Adrenal gland (tissue), 5 donors: ENCODE measurements around the gene CRX.

Source experiments
- POLR2A ChIP-seq, 2 donors: fragments of 450-650 bp; IDR thresholded peaks; one replicate each; pipeline ENCODE4 v1.6.1; 2017; ENCODE audit warnings: antibody characterized with exemption in 2 of 2, mild to moderate bottlenecking in 2 of 2, moderate library complexity in 1 of 2
- TF ChIP-seq, protein P1 (sequence below), 6 experiments: fragments of 450-650 bp in 4 of 6; fragments of 200-600 bp in 2 of 6; sonication (generic) in 1 of 6; IDR thresholded peaks; 1 replicate in 5 of 6; 2 replicates in 1 of 6; pipeline versions ENCODE4 v1.5.1 to v1.8.0; 2016 to 2021; ENCODE audit warnings: antibody characterized with exemption in 6 of 6, mild to moderate bottlenecking in 2 of 6, moderate library complexity in 1 of 6
- donor health status: DM: no; HTN: no; CAD: no.

DNA sequence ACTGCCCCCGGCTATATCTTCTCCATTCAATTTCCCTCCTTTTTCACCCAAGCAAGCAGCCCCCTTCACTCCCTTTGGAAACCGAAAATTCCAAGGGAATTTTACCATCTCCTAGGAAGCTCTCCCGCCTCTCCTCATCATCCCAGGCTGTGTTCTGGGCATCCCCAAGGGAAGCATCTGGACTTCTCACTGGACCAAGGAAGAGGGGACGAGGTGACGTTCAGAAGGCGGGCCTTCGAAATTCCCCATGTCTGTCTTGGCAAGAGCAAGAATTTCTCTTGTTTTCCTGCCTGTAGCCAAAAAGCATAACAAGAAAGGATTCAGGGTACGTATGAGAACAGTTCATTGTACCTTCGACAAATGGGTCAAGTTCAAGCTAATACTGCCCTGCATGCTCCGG, 43.4 kb downstream of the CRX start:
- TF ChIP-seq POLR2A (IDR thresholded peaks at IDR 0.05): no peak
- TF ChIP-seq, protein P1, sequence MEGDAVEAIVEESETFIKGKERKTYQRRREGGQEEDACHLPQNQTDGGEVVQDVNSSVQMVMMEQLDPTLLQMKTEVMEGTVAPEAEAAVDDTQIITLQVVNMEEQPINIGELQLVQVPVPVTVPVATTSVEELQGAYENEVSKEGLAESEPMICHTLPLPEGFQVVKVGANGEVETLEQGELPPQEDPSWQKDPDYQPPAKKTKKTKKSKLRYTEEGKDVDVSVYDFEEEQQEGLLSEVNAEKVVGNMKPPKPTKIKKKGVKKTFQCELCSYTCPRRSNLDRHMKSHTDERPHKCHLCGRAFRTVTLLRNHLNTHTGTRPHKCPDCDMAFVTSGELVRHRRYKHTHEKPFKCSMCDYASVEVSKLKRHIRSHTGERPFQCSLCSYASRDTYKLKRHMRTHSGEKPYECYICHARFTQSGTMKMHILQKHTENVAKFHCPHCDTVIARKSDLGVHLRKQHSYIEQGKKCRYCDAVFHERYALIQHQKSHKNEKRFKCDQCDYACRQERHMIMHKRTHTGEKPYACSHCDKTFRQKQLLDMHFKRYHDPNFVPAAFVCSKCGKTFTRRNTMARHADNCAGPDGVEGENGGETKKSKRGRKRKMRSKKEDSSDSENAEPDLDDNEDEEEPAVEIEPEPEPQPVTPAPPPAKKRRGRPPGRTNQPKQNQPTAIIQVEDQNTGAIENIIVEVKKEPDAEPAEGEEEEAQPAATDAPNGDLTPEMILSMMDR (IDR thresholded peaks at IDR 0.05): no peak
